IMR-90 (cell line): Measurements from ENCODE around the gene GPR84. TPM values are rescaled to one million over a fixed set of nuclear protein-coding genes. Genes with fewer than 3 reads are reported as not detected.

ENCODE experiments used
- ATAC-seq: fragments of 200-7000 bp; cut with Tn5 transposase; 2 replicates; pipeline ENCODE4 v1.9.1; 2020; ENCODE audit warnings: low read depth, mild to moderate bottlenecking, moderate library complexity
- BruUV-seq: library from RNA; stranded (reverse); fragments of 400-500 nt; replicated peaks from 2 replicates; lab custom pipeline; 2021; lab: Mats Ljungman, UMichigan
- CTCF ChIA-PET: fragments of 300-600 bp; formaldehyde crosslinking; extraction: SDS; loops from one replicate; lab custom pipeline; 2021; ENCODE audit warnings: antibody characterized with exemption; lab: Yijun Ruan, JAX
- POLR2A ChIA-PET: fragments of 300-600 bp; sonication (Branson Sonifier 250); formaldehyde crosslinking; loops from one replicate; lab custom pipeline; 2022; ENCODE audit warnings: antibody characterized with exemption; ENCODE audit not compliant: unreplicated experiment; lab: Charles Lee
- DNase-seq: peaks from one replicate; pipeline ENCODE4 v3.0.0; 2013
- H2AFZ ChIP-seq: replicated peaks from 2 replicates; pipeline ENCODE3; 2013; ENCODE audit warnings: low read length, mild to moderate bottlenecking; ENCODE audit not compliant: poor library complexity
- H2AK5ac ChIP-seq: 2 replicates; pipeline ENCODE4 v1.6.1; 2013; ENCODE audit warnings: low read depth, low read length, inconsistent platforms
- H2AK9ac ChIP-seq: replicated peaks from 2 replicates; pipeline ENCODE3; 2013; ENCODE audit warnings: mild to moderate bottlenecking, low read depth, low read length, moderate library complexity; ENCODE audit not compliant: poor library complexity
- H2BK120ac ChIP-seq: 2 replicates; pipeline ENCODE4 v1.6.1; 2013; ENCODE audit warnings: low read depth, low read length, inconsistent platforms
- H2BK15ac ChIP-seq: 3 replicates; pipeline ENCODE4 v1.6.1; 2013; ENCODE audit warnings: low read depth, low read length, inconsistent platforms
- H2BK20ac ChIP-seq: 2 replicates; pipeline ENCODE4 v1.6.1; 2013; ENCODE audit warnings: low read depth, mild to moderate bottlenecking, inconsistent platforms, low read length, moderate library complexity
- H2BK5ac ChIP-seq: 2 replicates; pipeline ENCODE4 v1.6.1; 2013; ENCODE audit warnings: mild to moderate bottlenecking, low read depth, low read length, inconsistent platforms; ENCODE audit not compliant: poor library complexity, severe bottlenecking
- H3K14ac ChIP-seq: replicated peaks from 2 replicates; pipeline ENCODE4 v1.6.1; 2013; ENCODE audit warnings: low read depth, low read length, inconsistent platforms
- H3K18ac ChIP-seq: 2 replicates; pipeline ENCODE4 v1.6.1; 2013; ENCODE audit warnings: low read depth, low read length, control low read depth
- H3K23ac ChIP-seq: 2 replicates; pipeline ENCODE4 v1.6.1; 2013; ENCODE audit warnings: low read depth, low read length, inconsistent platforms
- H3K27ac ChIP-seq: 2 replicates; pipeline ENCODE4 v1.5.1; 2013; ENCODE audit warnings: mild to moderate bottlenecking, control low read depth, low read length; ENCODE audit not compliant: insufficient read depth
- H3K27me3 ChIP-seq: 2 replicates; pipeline ENCODE4 v1.6.1; 2013; ENCODE audit warnings: low read length; ENCODE audit not compliant: control insufficient read depth, insufficient read depth
- H3K36me3 ChIP-seq: 2 replicates; pipeline ENCODE4 v1.6.1; 2013; ENCODE audit warnings: low read length, mixed read lengths; ENCODE audit not compliant: control insufficient read depth, insufficient read depth
- H3K4ac ChIP-seq: 2 replicates; pipeline ENCODE4 v1.6.1; 2013; ENCODE audit warnings: low read depth, low read length, inconsistent platforms
- H3K4me1 ChIP-seq: 2 replicates; pipeline ENCODE4 v1.6.1; 2013; ENCODE audit warnings: low read length, mixed read lengths; ENCODE audit not compliant: control insufficient read depth, insufficient read depth
- H3K4me2 ChIP-seq: 2 replicates; pipeline ENCODE4 v1.6.1; 2013; ENCODE audit warnings: low read depth, mild to moderate bottlenecking, control low read depth, low read length, moderate library complexity
- H3K4me3 ChIP-seq: 2 replicates; pipeline ENCODE4 v1.5.1; 2013; ENCODE audit warnings: low read depth, mild to moderate bottlenecking, control low read depth, low read length, moderate library complexity; ENCODE audit not compliant: insufficient read depth
- H3K56ac ChIP-seq: 2 replicates; pipeline ENCODE4 v1.6.1; 2013; ENCODE audit warnings: low read length, inconsistent platforms; ENCODE audit not compliant: insufficient read depth; ENCODE audit errors: extremely low read depth
- H3K79me1 ChIP-seq, 2 experiments: 2 replicates each; pipeline ENCODE4 v1.6.1; 2013; ENCODE audit warnings: low read length in 2 of 2, inconsistent platforms in 1 of 2, low read depth in 1 of 2
- H3K9ac ChIP-seq: 2 replicates; pipeline ENCODE4 v1.6.1; 2013; ENCODE audit warnings: low read depth, low read length, control low read depth
- H3K9me1 ChIP-seq: 2 replicates; pipeline ENCODE4 v1.6.1; 2013; ENCODE audit warnings: low read length, inconsistent platforms; ENCODE audit not compliant: insufficient read depth
- H3K9me3 ChIP-seq: 2 replicates; pipeline ENCODE4 v1.6.1; 2013; ENCODE audit warnings: low read length; ENCODE audit not compliant: control insufficient read depth, insufficient read depth
- H4K20me1 ChIP-seq: 2 replicates; pipeline ENCODE4 v1.6.1; 2013; ENCODE audit warnings: low read length, inconsistent platforms; ENCODE audit not compliant: insufficient read depth
- H4K5ac ChIP-seq: 2 replicates; pipeline ENCODE4 v1.6.1; 2013; ENCODE audit warnings: mild to moderate bottlenecking, low read depth, low read length, control low read depth
- H4K8ac ChIP-seq, 2 experiments: 2 replicates each; pipeline ENCODE4 v1.6.1; 2013; ENCODE audit warnings: low read depth in 2 of 2, low read length in 2 of 2, control low read depth in 1 of 2, inconsistent platforms in 1 of 2
- H4K91ac ChIP-seq: 2 replicates; pipeline ENCODE4 v1.6.1; 2013; ENCODE audit warnings: low read depth, low read length, inconsistent platforms; ENCODE audit not compliant: insufficient read depth
- CTCF ChIP-seq: conservative IDR thresholded peaks from 2 replicates; pipeline ENCODE4 v1.5.1; 2012; ENCODE audit warnings: mild to moderate bottlenecking, low read depth, low read length, improper control_type of control experiment
- FOS ChIP-seq: fragments of 150-350 bp; IDR thresholded peaks from 2 replicates; pipeline ENCODE4 v1.6.1; 2016; ENCODE audit warnings: low read depth, low read length
- MAZ ChIP-seq: IDR thresholded peaks from 2 replicates; pipeline ENCODE4 v1.6.1; 2012; ENCODE audit warnings: low read depth, mild to moderate bottlenecking, low read length, improper control_type of control experiment, moderate library complexity, borderline replicate concordance
- MXI1 ChIP-seq: IDR thresholded peaks from 2 replicates; pipeline ENCODE4 v1.6.1; 2012; ENCODE audit warnings: low read depth, mild to moderate bottlenecking, low read length, moderate library complexity, borderline replicate concordance
- POLR2A ChIP-seq: IDR thresholded peaks from 2 replicates; pipeline ENCODE4 v1.6.1; 2012; ENCODE audit warnings: mild to moderate bottlenecking, low read depth, low read length
- RAD21 ChIP-seq: IDR thresholded peaks from 2 replicates; pipeline ENCODE4 v1.6.1; 2012; ENCODE audit warnings: low read length, improper control_type of control experiment
- RFX5 ChIP-seq: IDR thresholded peaks from 2 replicates; pipeline ENCODE4 v1.8.0; 2012; ENCODE audit warnings: low read depth, mild to moderate bottlenecking, low read length, moderate library complexity
- SMC3 ChIP-seq: fragments of 150-350 bp; IDR thresholded peaks from 2 replicates; pipeline ENCODE4 v1.6.1; 2016; ENCODE audit warnings: low read depth, mild to moderate bottlenecking, antibody characterized with exemption, low read length, moderate library complexity
- USF2 ChIP-seq: fragments of 150-350 bp; IDR thresholded peaks from 2 replicates; pipeline ENCODE4 v1.6.1; 2017; ENCODE audit warnings: mild to moderate bottlenecking, antibody characterized with exemption, low read length, low read depth
- WGBS, 2 experiments: methylation state at CpG; one replicate each; pipeline versions ENCODE4 v1.1.5 to v1.1.7; 2013; ENCODE audit warnings: missing lambda C conversion rate in 2 of 2; ENCODE audit not compliant: insufficient read length in 1 of 2; ENCODE audit errors: extremely low coverage in 2 of 2; 5-methylcytosine and 5-hydroxymethylcytosine counted together
- dilution Hi-C: fragments of 300-500 bp; cut with HindIII; formaldehyde crosslinking; loops from one replicate; pipeline ENCODE4 v1.14.3; 2018; ENCODE audit warnings: low sequenced_read_pairs; ENCODE audit not compliant: unreplicated experiment
- in situ Hi-C: fragments of 300-500 bp; cut with MboI; formaldehyde crosslinking; loops from 3 replicates; pipeline ENCODE4 v1.14.3; 2019; ENCODE audit warnings: low sequenced_read_pairs, inconsistent platforms, mixed read lengths
- intact Hi-C: fragments of 100-400 bp; cut with micrococcal nuclease; formaldehyde crosslinking; loops from 2 replicates; pipeline ENCODE4 v1.10.0; 2022
- polyA plus RNA-seq, 3 experiments: library from polyadenylated mRNA; depleted of rRNA; stranded (reverse); fragments of >200 nt; gene quantifications; 2 replicates each; pipeline ENCODE4 v1.2.3, GENCODE V29; 2012; ENCODE audit warnings: low replicate concordance in 1 of 3
- total RNA-seq: library from RNA; depleted of rRNA; stranded (reverse); fragments of >200 nt; gene quantifications from 2 replicates; pipeline ENCODE4 v1.2.3, GENCODE V29; 2012

GPR84 gene
- total and polyA plus RNA-seq, 2 of the 4 experiments (the other 2 are of a cell fraction) = not detected

- ATAC-seq = peak; percentile 76
- H2AFZ ChIP-seq = peak overlapping the region; percentile 85
These were observed 15.3 kb upstream of the GPR84 start for GRCh38 chr12:54379398-54380201.

More at GRCh38 chr12:54379398-54380201, 15.3 kb upstream of the GPR84 start:
- H2BK5ac ChIP-seq = no peak overlapping the region
- peak overlapping the region; percentile 1; the same call in 1 of the 2 replicates for H3K9ac ChIP-seq
- POLR2A ChIA-PET = interaction anchor here (0.7 kb wide), 1 partner anchor 9 kb away, joined by 4 read pairs; no protein-coding TSS in a partner anchor
- H3K4me1 ChIP-seq = peaks cover 9% of the 10 kb centered on the region
- H3K4me2 ChIP-seq = peak overlapping the region; percentile 76
- H3K9me1 ChIP-seq = no peaks in the 10 kb centered on the region; the same call in 1 of the 2 replicates
- in situ Hi-C loops = loop anchor here (10.0 kb wide), 1 partner anchor 385 kb away; no protein-coding TSS in a partner anchor
- H3K36me3 ChIP-seq = no peaks in the 10 kb centered on the region
- H4K91ac ChIP-seq = no peak overlapping the region
- peaks cover 0 to 6% of the 10 kb centered on the region in 2 experiments; a peak in 1 of 4 replicates for H3K79me1 ChIP-seq
- H3K27me3 ChIP-seq = no peaks in the 10 kb centered on the region
- peak overlapping the region; percentile 23; the same call in 1 of the 2 replicates for H2BK20ac ChIP-seq
- H2BK15ac ChIP-seq = no peak overlapping the region
- H2AK5ac ChIP-seq = no peak overlapping the region; the same call in 1 of the 2 replicates
- BruUV-seq = no TSS peak
- dilution Hi-C loops = no loop called here
- no peak overlapping the region for H4K5ac ChIP-seq
- no peak overlapping the region for H3K18ac ChIP-seq
- intact Hi-C loops = loop anchor here (1.0 kb wide), 1 partner anchor 9 kb away; no protein-coding TSS in a partner anchor
- H2BK120ac ChIP-seq = no peak overlapping the region
- H3K4ac ChIP-seq = peak overlapping the region; percentile 40; the same call in 1 of the 2 replicates
- peaks cover 4% of the 10 kb centered on the region; the same call in 1 of the 2 replicates for H4K20me1 ChIP-seq
- H3K9me3 ChIP-seq = no peaks in the 10 kb centered on the region
- 0% methylated on average over 7 of the region's 19 CpGs; no CpG with 5 or more reads in 1 of the 2 experiments for WGBS, 2 experiments
- no peak overlapping the region for H3K27ac ChIP-seq
- H4K8ac ChIP-seq = peak overlapping the region in 1 of 2 experiments; percentile 58; a peak in 1 of 4 replicates
- 0 out of 2 replicates have a peak overlapping the region, but pooled peaks have one; percentile 19 for H3K56ac ChIP-seq
- peak; percentile 73 for DNase-seq
- peak overlapping the region; percentile 66 for H2AK9ac ChIP-seq
- no peak overlapping the region for H3K14ac ChIP-seq
- peak overlapping the region; percentile 57 for H3K4me3 ChIP-seq
- peak; percentile 89 for TF ChIP-seq SMC3
- TF ChIP-seq RFX5 = no peak
- TF ChIP-seq POLR2A = no peak
- TF ChIP-seq RAD21 = peak; percentile 91
- no peak for TF ChIP-seq MXI1
- TF ChIP-seq MAZ = peak; percentile 74; the same call in 1 of the 2 replicates
- TF ChIP-seq FOS = no peak
- TF ChIP-seq CTCF = peak; percentile 100; the same call in 1 of the 2 replicates
- no peak for TF ChIP-seq USF2
- CTCF ChIA-PET = interaction anchor here (0.5 to 2.4 kb wide), 21 partner anchors 9 to 123 kb away, joined by 3 to 15 read pairs (median 4); partner anchors contain the start of gene ITGA5
- 0 out of 2 replicates have a peak overlapping the region, but pooled peaks have one; percentile 16 for H3K23ac ChIP-seq
